Lower leg skin (tissue), 4 donors: ENCODE data around the gene PAXX. TPM values are rescaled to one million over a fixed set of nuclear protein-coding genes. Genes with fewer than 3 reads are reported as not detected.

Source experiments
- DNase-seq, 2 donors: peaks; one replicate each; pipeline ENCODE4 v3.0.0-alpha.2; 2019; ENCODE audit warnings: low spot score in 2 of 2
- H3K4me3 ChIP-seq: fragments of 200-600 bp; sonication (generic); 2 replicates; pipeline ENCODE4 v1.5.1; 2017; ENCODE audit warnings: mild to moderate bottlenecking, low read depth; ENCODE audit not compliant: poor library complexity, severe bottlenecking
- POLR2A ChIP-seq, 2 donors: fragments of 450-650 bp; IDR thresholded peaks; one replicate each; pipeline ENCODE4 v1.6.1; 2016 to 2017; ENCODE audit warnings: antibody characterized with exemption in 2 of 2, mild to moderate bottlenecking in 1 of 2, moderate library complexity in 1 of 2
- WGBS, 2 donors: methylation state at CpG; one replicate each; pipeline ENCODE4 v1.1.5; 2018; 5-methylcytosine and 5-hydroxymethylcytosine counted together
- intact Hi-C: fragments of 100-400 bp; cut with DNase I; formaldehyde crosslinking; loops from one replicate; pipeline ENCODE4 v1.15.0; 2023; ENCODE audit warnings: low total_unique reads
- total RNA-seq, 4 donors: library from RNA; depleted of rRNA; stranded (reverse); fragments of >200 nt; gene quantifications; one replicate each; pipeline ENCODE4 v1.1.0, GENCODE V29; 2016
- TF ChIP-seq, protein P1 (sequence below), 3 donors: fragments of 450-650 bp; IDR thresholded peaks; one replicate each; pipeline ENCODE4 v1.5.1; 2016; ENCODE audit warnings: antibody characterized with exemption in 3 of 3, mild to moderate bottlenecking in 3 of 3, moderate library complexity in 2 of 3

PAXX gene
- total RNA-seq, 4 donors from 2014 or later: 38.7 to 75.8 (median 58.2) TPM

DNA sequence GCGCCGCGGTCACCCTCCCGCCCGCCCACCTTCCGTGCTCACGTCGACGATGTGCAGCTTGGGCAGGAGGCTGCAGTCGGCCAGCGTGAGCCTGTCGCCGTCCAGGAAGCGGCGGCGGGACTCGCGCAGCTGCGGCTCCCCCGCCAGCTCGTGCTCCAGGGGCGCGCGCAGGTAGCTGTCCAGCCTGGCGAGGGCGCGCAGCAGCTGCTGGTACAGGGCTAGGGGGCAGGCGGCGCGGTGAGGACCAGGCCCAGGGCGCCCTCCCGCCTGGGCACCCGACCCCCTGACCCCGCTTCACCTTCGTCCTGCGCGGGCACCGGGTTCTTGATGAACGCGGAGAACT is 2.6 kb downstream of the PAXX start:
- no peak for TF ChIP-seq POLR2A (IDR thresholded peaks at IDR 0.05)
- TF ChIP-seq, protein P1, sequence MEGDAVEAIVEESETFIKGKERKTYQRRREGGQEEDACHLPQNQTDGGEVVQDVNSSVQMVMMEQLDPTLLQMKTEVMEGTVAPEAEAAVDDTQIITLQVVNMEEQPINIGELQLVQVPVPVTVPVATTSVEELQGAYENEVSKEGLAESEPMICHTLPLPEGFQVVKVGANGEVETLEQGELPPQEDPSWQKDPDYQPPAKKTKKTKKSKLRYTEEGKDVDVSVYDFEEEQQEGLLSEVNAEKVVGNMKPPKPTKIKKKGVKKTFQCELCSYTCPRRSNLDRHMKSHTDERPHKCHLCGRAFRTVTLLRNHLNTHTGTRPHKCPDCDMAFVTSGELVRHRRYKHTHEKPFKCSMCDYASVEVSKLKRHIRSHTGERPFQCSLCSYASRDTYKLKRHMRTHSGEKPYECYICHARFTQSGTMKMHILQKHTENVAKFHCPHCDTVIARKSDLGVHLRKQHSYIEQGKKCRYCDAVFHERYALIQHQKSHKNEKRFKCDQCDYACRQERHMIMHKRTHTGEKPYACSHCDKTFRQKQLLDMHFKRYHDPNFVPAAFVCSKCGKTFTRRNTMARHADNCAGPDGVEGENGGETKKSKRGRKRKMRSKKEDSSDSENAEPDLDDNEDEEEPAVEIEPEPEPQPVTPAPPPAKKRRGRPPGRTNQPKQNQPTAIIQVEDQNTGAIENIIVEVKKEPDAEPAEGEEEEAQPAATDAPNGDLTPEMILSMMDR (IDR thresholded peaks at IDR 0.05): no peak
- DNase-seq: no peak
- WGBS, 2 donors: 55% methylated on average over 21 of the region's 40 CpGs; no CpG with 5 or more reads in 1 of the 2 donors
- no peak overlapping the region for H3K4me3 ChIP-seq
- intact Hi-C loops: no loop called here

DNA sequence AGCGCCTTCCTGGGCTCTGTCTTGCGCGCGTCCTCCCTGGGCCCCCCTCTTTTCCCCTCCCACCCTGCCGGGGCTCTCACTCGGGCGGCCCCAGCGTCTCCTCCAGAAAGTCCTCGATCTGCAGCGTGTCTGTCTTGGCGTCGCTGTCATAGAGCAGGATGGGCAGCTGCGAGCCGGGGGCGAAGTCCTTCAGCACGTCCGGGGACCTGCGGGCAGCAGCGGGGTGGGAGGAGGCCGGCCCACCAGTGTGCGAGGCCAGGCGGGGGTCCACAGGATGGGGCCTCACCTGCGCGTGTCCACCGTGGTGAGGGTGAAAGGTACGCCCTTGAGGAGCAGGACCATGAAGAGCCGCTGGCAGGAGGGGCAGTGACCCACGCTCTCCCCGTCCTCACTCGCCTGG is 3.1 kb downstream of the PAXX start:
- no peak for TF ChIP-seq POLR2A (IDR thresholded peaks at IDR 0.05)
- 20 to 26% methylated on average over 28 to 29 of the region's 30 CpGs for WGBS, 2 donors
- intact Hi-C loops: no loop called here
- no peak for DNase-seq
- H3K4me3 ChIP-seq: no peak overlapping the region

DNA sequence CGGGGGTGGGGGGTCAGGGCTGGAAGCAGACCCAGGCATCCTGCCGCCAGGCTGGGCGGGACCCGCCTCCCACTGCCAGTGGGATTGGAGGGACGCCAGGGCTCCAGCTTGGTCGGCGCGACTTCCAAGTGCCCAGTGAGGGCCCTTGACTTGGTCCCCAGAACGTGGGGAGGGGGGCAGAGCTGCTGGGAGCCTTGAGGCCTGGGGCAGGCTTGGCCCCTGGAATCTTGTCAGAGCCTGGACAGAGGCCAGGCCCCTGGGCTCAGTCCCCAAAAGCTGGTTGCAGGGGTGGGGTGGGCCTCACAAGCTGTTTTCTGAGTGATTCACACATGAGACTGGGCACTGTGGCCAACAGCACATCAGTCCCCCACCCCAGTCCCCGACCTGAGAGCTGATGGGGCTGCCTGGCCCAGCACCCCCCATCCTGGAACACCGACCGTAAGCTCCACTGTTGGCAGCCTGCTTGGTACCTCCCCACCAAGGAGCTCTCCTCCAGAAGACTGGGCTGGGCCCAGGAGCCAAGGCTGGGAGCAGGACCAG is 3.6 kb downstream of the PAXX start:
- intact Hi-C loops: no loop called here
- 5 to 14% methylated on average over 8 to 12 of the region's 12 CpGs for WGBS, 2 donors

GRCh38 chr9:136996361-136997292 is 4.4 kb downstream of the PAXX start, which contains the start of gene CLIC3:
Gene CLIC3, minus strand, starts transcription at chr9:136996568. Its CDS starts 25 bp downstream, at chr9:136996543.
- TF ChIP-seq, protein P1 (IDR thresholded peaks at IDR 0.05): no peak
- no peak within 1 kb of the TSS for H3K4me3 ChIP-seq
- WGBS, 2 donors: 24 to 36% methylated on average over 18 to 25 of the region's 35 CpGs
- intact Hi-C loops: no loop called here
- DNase-seq: no peak

More for the DNA sequence above, 3.6 kb downstream of the PAXX start:
- DNase-seq: no peak
- TF ChIP-seq, protein P1 (IDR thresholded peaks at IDR 0.05): no peak
- no peak for TF ChIP-seq POLR2A (IDR thresholded peaks at IDR 0.05)
- no peak overlapping the region for H3K4me3 ChIP-seq

DNA sequence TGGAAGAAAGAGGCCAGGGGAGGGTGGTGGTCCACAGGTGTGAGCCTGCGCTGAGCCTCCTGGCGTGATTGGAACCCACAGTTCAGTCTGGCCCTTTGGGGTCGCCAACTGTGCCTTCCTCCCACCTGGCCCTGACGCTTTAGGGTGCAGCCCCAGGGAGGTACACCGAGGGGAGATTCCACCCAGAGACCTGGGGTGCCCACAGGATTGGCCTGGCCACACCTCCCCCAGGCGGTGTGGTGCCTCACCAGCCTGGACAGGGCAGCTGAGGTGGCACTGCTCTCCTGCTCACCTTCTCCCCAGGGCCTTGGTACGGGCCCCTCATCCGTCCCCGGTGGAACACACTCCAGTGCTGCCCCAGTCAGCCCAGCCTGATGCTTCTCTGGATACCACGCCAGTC is 5.1 kb downstream of the PAXX start:
- 80 to 86% methylated on average over 3 to 10 of the region's 10 CpGs for WGBS, 2 donors
- intact Hi-C loops: no loop called here
- H3K4me3 ChIP-seq: no peak overlapping the region
- DNase-seq: no peak
- TF ChIP-seq POLR2A (IDR thresholded peaks at IDR 0.05): no peak
- TF ChIP-seq, protein P1 (IDR thresholded peaks at IDR 0.05): no peak

- intact Hi-C loops: no loop called here
- TF ChIP-seq, protein P1 (IDR thresholded peaks at IDR 0.05): no peak
- TF ChIP-seq POLR2A (IDR thresholded peaks at IDR 0.05): no peak
- 63 to 77% methylated on average over 18 of the region's 18 CpGs for WGBS, 2 donors
- DNase-seq: no peak
- no peak overlapping the region for H3K4me3 ChIP-seq
Observed at GRCh38 chr9:136997830-136998234, 5.6 kb downstream of the PAXX start.
